K562 (cell line): ENCODE results near the gene APOM. TPM values are rescaled to one million over a fixed set of nuclear protein-coding genes. Genes with fewer than 3 reads are reported as not detected.
A peak's percentile ranks its signal among the peaks of the same experiment; 100 is the strongest.

Source experiments
- BCOR ChIP-seq: fragments of 450-650 bp; IDR thresholded peaks from 2 replicates; pipeline ENCODE4 v1.6.1; 2016
- DPF2 ChIP-seq: fragments of 450-650 bp; IDR thresholded peaks from 2 replicates; pipeline ENCODE4 v1.6.1; 2016
- ELK1 ChIP-seq: sonication (generic); formaldehyde crosslinking; IDR thresholded peaks from 2 replicates; pipeline ENCODE4 v1.8.1; 2022; ENCODE audit warnings: missing genetic modification reagents
- ETS1 ChIP-seq: conservative IDR thresholded peaks from 2 replicates; pipeline ENCODE4 v1.6.1; 2011; ENCODE audit warnings: low read depth, mild to moderate bottlenecking, low read length; ENCODE audit not compliant: control insufficient read depth
- FOSL1 ChIP-seq: fragments of 200-800 bp; sonication (Bioruptor generic); conservative IDR thresholded peaks from 2 replicates; pipeline ENCODE4 v1.6.1; 2016; ENCODE audit warnings: missing genetic modification characterization, missing compliant biosample characterization
- GTF2F1 ChIP-seq: IDR thresholded peaks from 2 replicates; pipeline ENCODE4 v1.6.1; 2011; ENCODE audit warnings: low read depth, low read length, improper control_type of control experiment
- HES1 ChIP-seq: fragments of 450-650 bp; IDR thresholded peaks from 2 replicates; pipeline ENCODE4 v1.6.1; 2016; ENCODE audit warnings: low read depth, mild to moderate bottlenecking, moderate library complexity
- HOMEZ ChIP-seq: fragments of 250-450 bp; sonication (Bioruptor Pico); IDR thresholded peaks from 2 replicates; pipeline ENCODE4 v1.4.0; 2020; ENCODE audit warnings: mild to moderate bottlenecking, moderate library complexity
- MCM5 ChIP-seq: fragments of 450-650 bp; IDR thresholded peaks from 2 replicates; pipeline ENCODE4 v1.6.1; 2016; ENCODE audit warnings: low read depth
- USF1 ChIP-seq: sonication (generic); formaldehyde crosslinking; IDR thresholded peaks from 2 replicates; pipeline ENCODE4 v1.9.0; 2022; ENCODE audit warnings: mild to moderate bottlenecking, missing genetic modification reagents
- ZBTB34 ChIP-seq: fragments of 250-450 bp; sonication (Bioruptor Pico); IDR thresholded peaks from 2 replicates; pipeline ENCODE4 v1.8.0; 2021; ENCODE audit warnings: mild to moderate bottlenecking, moderate library complexity
- ZFPM2 ChIP-seq: fragments of 250-450 bp; sonication (Bioruptor Pico); IDR thresholded peaks from 2 replicates; pipeline ENCODE4 v1.5.1; 2022; ENCODE audit warnings: mild to moderate bottlenecking
- ZNF324 ChIP-seq: fragments of 250-450 bp; sonication (Bioruptor Pico); IDR thresholded peaks from 2 replicates; pipeline ENCODE4 v1.4.0; 2020; ENCODE audit warnings: mild to moderate bottlenecking
- ZNF699 ChIP-seq: fragments of 250-450 bp; sonication (Bioruptor Pico); IDR thresholded peaks from 2 replicates; pipeline ENCODE4 v1.8.0; 2021; ENCODE audit warnings: mild to moderate bottlenecking, moderate library complexity; ENCODE audit not compliant: insufficient replicate concordance
- polyA plus RNA-seq, 8 experiments: library from polyadenylated mRNA; depleted of rRNA in 4 of 8; stranded (reverse) in 5 of 8; unstranded in 3 of 8; fragments of >200 nt; fragmentation: Nextera tagmentation in 2 of 8; fragmentation: Illumina TruSeq in 1 of 8; extraction: Ambion mirVana in 2 of 8; extraction: Trizol in 1 of 8; gene quantifications; 2 replicates each; pipeline versions ENCODE4 v1.2.1 to v1.2.3, GENCODE V29; 2011 to 2014; ENCODE audit warnings: inconsistent platforms in 1 of 8, missing spikeins in 1 of 8
- total RNA-seq, 7 experiments: library from RNA; depleted of rRNA in 6 of 7; stranded (reverse); fragments of >200 nt in 6 of 7; fragmentation: Illumina TruSeq in 2 of 7; extraction: Trizol in 2 of 7; gene quantifications; 2 replicates each; pipeline versions ENCODE4 v1.2.1 to v1.2.3, GENCODE V29; 2011 to 2021; ENCODE audit warnings: low replicate concordance in 1 of 7
- TF ChIP-seq, protein P1 (sequence below), 3 experiments: IDR thresholded peaks in 2 of 3; conservative IDR thresholded peaks in 1 of 3; 2 replicates each; pipeline ENCODE4 v1.5.1; 2011 to 2012; ENCODE audit warnings: low read length in 3 of 3, mild to moderate bottlenecking in 3 of 3, control low read depth in 2 of 3, improper control_type of control experiment in 1 of 3, inconsistent platforms in 1 of 3, low read depth in 1 of 3, mixed read lengths in 1 of 3, moderate library complexity in 1 of 3; ENCODE audit not compliant: insufficient read depth in 2 of 3
- TF ChIP-seq, protein P2 (sequence below): fragments of 450-650 bp; IDR thresholded peaks from 2 replicates; pipeline ENCODE4 v1.6.1; 2016; ENCODE audit warnings: antibody characterized with exemption

APOM gene
- total and polyA plus RNA-seq, 9 of the 15 experiments (the other 6 are each of a cell fraction or from before 2014, with no cell fraction given) = 5.7 to 24.3 (median 10.4) TPM

DNA sequence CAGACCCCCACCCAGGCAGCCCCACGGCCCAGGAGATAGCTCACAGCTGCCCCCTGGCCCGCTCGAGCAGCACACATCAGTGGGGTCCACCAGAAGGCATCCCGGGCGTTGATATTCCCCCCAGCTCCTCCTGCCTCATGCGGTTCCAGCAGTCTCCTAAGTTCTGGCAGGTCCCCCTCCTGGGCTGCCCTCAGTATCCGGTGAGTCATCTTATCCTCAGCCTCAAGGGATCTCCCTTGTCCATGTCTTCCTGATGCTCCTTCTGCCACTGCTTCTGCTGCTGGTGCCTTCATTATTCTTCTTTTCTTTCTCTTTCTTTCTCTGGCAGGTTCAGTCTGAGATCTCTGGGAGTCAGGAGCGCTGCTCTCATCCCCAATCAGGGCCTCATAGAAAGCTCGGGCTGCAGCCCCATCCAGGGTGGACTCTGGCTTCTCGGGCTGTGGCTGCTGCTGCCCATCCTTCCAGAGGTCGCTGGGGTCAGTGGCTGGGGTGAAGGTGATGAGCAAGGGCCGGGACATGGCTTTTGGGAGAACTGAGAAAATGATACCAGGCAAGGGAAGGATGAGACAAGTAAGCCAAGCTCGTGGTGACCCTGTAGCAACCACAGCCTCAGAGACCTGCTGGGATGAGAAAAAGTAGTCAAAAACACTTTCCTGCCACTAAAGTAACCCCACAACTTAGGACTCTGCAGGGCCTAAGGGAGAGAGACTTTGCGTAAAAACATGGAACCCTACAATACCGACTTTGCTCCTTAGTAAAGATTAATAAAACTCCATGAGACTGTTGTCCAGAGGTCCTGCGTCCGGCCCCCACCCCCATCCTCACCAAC, 8.5 kb downstream of the APOM start (continued):
- peak; percentile 94 for TF ChIP-seq DPF2
- no peak for TF ChIP-seq ELK1 (CRISPR knock-in tag)
- TF ChIP-seq ZBTB34 (CRISPR knock-in tag) = no peak
- TF ChIP-seq, protein P1, sequence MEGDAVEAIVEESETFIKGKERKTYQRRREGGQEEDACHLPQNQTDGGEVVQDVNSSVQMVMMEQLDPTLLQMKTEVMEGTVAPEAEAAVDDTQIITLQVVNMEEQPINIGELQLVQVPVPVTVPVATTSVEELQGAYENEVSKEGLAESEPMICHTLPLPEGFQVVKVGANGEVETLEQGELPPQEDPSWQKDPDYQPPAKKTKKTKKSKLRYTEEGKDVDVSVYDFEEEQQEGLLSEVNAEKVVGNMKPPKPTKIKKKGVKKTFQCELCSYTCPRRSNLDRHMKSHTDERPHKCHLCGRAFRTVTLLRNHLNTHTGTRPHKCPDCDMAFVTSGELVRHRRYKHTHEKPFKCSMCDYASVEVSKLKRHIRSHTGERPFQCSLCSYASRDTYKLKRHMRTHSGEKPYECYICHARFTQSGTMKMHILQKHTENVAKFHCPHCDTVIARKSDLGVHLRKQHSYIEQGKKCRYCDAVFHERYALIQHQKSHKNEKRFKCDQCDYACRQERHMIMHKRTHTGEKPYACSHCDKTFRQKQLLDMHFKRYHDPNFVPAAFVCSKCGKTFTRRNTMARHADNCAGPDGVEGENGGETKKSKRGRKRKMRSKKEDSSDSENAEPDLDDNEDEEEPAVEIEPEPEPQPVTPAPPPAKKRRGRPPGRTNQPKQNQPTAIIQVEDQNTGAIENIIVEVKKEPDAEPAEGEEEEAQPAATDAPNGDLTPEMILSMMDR (IDR thresholded peaks at IDR 0.05 in 2 of 3, conservative IDR thresholded peaks at IDR 0.05 in 1 of 3; ENCODE audit: insufficient read depth in 2 of 3, low read depth in 1 of 3, low read length in 3 of 3) = peak in 1 of 3 experiments; percentile 42; a peak in 2 of 6 replicates
- peak; percentile 7; the same call in 1 of the 2 replicates for TF ChIP-seq ZNF324
- 0 out of 2 replicates have a peak, but pooled peaks have one; percentile 40 for TF ChIP-seq ETS1
- TF ChIP-seq FOSL1 (tag) = no peak
- TF ChIP-seq MCM5 = no peak
- TF ChIP-seq BCOR = peak; percentile 4; the same call in 1 of the 2 replicates
- TF ChIP-seq, protein P2, sequence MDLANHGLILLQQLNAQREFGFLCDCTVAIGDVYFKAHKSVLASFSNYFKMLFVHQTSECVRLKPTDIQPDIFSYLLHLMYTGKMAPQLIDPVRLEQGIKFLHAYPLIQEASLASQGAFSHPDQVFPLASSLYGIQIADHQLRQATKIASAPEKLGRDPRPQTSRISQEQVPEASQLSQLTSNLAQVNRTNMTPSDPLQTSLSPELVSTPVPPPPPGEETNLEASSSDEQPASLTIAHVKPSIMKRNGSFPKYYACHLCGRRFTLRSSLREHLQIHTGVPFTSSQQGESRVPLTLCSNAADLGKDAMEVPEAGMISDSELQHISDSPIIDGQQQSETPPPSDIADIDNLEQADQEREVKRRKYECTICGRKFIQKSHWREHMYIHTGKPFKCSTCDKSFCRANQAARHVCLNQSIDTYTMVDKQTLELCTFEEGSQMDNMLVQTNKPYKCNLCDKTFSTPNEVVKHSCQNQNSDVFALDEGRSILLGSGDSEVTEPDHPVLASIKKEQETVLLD = peak; percentile 79
- 0 out of 2 replicates have a peak, but pooled peaks have one; percentile 11 for TF ChIP-seq ZFPM2
- no peak for TF ChIP-seq ZNF699 (CRISPR knock-in tag)
- TF ChIP-seq HOMEZ (CRISPR knock-in tag) = no peak
- TF ChIP-seq HES1 = no peak
- no peak; the same call in 1 of the 2 replicates for TF ChIP-seq USF1 (CRISPR knock-in tag)
- TF ChIP-seq GTF2F1 = no peak
